Activated CD4-positive, alpha-beta memory T cell treated with anti-CD3 and anti-CD28 coated beads for 36 hours (primary cell): Measurements from ENCODE around the gene RC3H1. TPM values are rescaled to one million over a fixed set of nuclear protein-coding genes. Genes with fewer than 3 reads are reported as not detected.
"Not testable (repeated sequence)": the region's sequence is repeated elsewhere in the genome, so short reads cannot be mapped to it uniquely, and the experiment has no call there.

Source experiments
- CTCF ChIA-PET: fragments of 350-600 bp; sonication (Branson Sonifier 250); formaldehyde crosslinking; loops from one replicate; lab custom pipeline; 2021; ENCODE audit warnings: antibody characterized with exemption, inconsistent platforms; lab: Charles Lee
- POLR2A ChIA-PET: fragments of 350-600 bp; sonication (Branson Sonifier 250); formaldehyde crosslinking; loops from one replicate; lab custom pipeline; 2021; ENCODE audit warnings: antibody characterized with exemption; lab: Charles Lee
- DNase-seq: peaks from one replicate; pipeline ENCODE4 v3.0.0-alpha.2; 2020
- H3K27ac Mint-ChIP-seq: one replicate; pipeline ENCODE4 v1.8.0; 2021; ENCODE audit warnings: mixed read lengths
- H3K27me3 Mint-ChIP-seq: one replicate; pipeline ENCODE4 v1.8.0; 2021; ENCODE audit warnings: mixed read lengths
- H3K36me3 Mint-ChIP-seq: one replicate; pipeline ENCODE4 v1.8.0; 2021; ENCODE audit warnings: mixed read lengths
- H3K4me1 Mint-ChIP-seq: one replicate; pipeline ENCODE4 v1.8.0; 2021; ENCODE audit warnings: low read depth, mixed read lengths
- H3K4me3 Mint-ChIP-seq: one replicate; pipeline ENCODE4 v1.8.0; 2021; ENCODE audit warnings: mild to moderate bottlenecking, mixed read lengths
- H3K9me3 Mint-ChIP-seq: one replicate; pipeline ENCODE4 v1.8.0; 2021; ENCODE audit warnings: mixed read lengths
- intact Hi-C: fragments of 100-400 bp; cut with micrococcal nuclease; formaldehyde crosslinking; loops from one replicate; pipeline ENCODE4 v1.15.1; 2023
- total RNA-seq, 2 experiments: library from RNA; stranded (reverse); gene quantifications; one replicate each; pipeline ENCODE4 v1.2.3, GENCODE V29; 2021

RC3H1 gene
- total RNA-seq, 2 experiments from 2014 or later: 26.6 to 26.8 TPM

DNA sequence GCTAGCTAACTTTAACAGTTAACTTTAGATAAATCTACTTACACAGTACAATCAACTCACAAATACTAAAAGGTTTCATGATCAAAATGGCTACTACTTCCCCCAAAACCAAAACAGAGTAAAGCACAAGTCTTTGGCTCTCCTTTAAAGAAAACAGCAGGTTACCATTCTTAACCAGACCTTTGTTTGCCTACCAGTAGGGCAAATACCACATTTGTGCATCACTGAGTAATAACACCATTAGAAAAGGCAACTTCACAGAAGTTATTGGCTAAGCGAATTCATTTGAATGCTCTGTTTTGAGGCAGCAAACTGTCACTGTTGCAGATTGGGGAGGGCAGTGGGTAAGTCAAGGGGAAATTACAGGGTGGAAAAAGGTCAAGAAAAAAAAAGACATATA is 87.7 kb downstream of the RC3H1 start:
- peaks cover 19% of the 10 kb centered on the region for H3K36me3 Mint-ChIP-seq
- CTCF ChIA-PET: interaction anchor here (1.2 kb wide), 1 partner anchor 57 kb away, joined by 3 read pairs; no protein-coding TSS in a partner anchor
- H3K9me3 Mint-ChIP-seq: no peaks in the 10 kb centered on the region
- H3K27me3 Mint-ChIP-seq: no peaks in the 10 kb centered on the region
- POLR2A ChIA-PET: no interaction called here
- no peak overlapping the region for H3K4me3 Mint-ChIP-seq
- DNase-seq: no peak
- peaks cover 10% of the 10 kb centered on the region for H3K4me1 Mint-ChIP-seq
- intact Hi-C loops: no loop called here
- no peak overlapping the region for H3K27ac Mint-ChIP-seq

- intact Hi-C loops, DNase-seq, H3K4me3 Mint-ChIP-seq, H3K4me1 Mint-ChIP-seq, H3K27me3 Mint-ChIP-seq, POLR2A ChIA-PET, H3K9me3 Mint-ChIP-seq, H3K27ac Mint-ChIP-seq: not testable (repeated sequence)
- H3K36me3 Mint-ChIP-seq: peaks cover 11% of the 10 kb centered on the region
- CTCF ChIA-PET: interaction anchor here (0.6 kb wide), 1 partner anchor 123 kb away, joined by 10 read pairs; no protein-coding TSS in a partner anchor
Observed at GRCh38 chr1:173930541-173930940, 91.6 kb downstream of the RC3H1 start.

DNA sequence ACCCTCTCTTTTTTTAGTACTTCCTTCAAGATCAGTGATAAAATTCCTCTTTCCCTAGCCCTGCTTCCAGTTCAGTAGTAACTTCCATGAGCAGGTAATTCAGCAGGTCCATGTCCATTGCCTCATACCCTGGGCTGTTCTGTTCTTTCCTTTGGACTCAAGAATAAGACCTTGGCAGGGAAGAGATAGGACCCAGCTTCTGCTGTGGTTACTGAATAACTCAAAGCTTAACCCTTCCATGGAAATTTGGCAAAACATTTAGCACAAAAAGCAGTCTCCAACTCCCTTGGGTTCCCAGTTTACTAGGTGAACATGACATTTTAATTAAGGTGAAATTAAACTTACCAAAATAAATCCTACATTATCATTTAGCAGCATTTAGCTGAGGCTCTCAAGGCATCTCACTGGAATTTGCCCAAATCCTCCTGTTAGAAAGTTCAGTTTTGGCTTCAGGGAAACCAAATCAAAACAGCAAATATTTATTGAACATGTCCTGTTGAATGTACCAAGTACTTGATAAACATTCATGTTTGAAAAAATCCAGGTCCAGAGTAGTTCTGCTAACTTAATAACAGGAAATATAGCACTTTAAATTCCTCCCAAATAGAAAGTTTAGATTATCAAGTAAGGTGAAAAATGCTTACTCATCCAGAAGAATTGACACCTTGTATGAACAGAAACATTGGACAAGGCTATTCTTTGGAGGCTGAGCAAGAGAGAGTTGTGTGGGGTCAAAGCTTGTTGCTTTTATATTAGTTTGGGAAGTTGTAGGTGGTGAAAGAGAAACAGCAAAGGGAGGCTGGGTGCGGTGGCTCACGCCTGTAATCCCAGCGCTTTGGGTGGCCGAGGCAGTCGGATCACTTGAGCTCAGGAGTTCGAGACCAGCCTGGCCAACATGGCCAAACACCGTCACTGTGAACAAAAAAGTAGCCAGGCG is 96.6 kb downstream of the RC3H1 start:
- Mint-ChIP-seq H3K27ac (no peak overlapping the region), H3K4me1 (no peaks in the 10 kb centered on the region)
- intact Hi-C loops: no loop called here

GRCh38 chr1:173920861-173921260 is 101.3 kb downstream of the RC3H1 start:
- POLR2A ChIA-PET: no interaction called here
- Mint-ChIP-seq H3K4me1 (no peaks in the 10 kb centered on the region), H3K27me3 (no peaks in the 10 kb centered on the region), H3K27ac (no peak overlapping the region), H3K36me3 (no peaks in the 10 kb centered on the region), H3K4me3 (no peak overlapping the region), H3K9me3 (no peaks in the 10 kb centered on the region)
- CTCF ChIA-PET: interaction anchor here (0.9 kb wide), 1 partner anchor 15 kb away, joined by 3 read pairs; no protein-coding TSS in a partner anchor
- intact Hi-C loops: no loop called here
- DNase-seq: no peak

More for the DNA sequence above, 96.6 kb downstream of the RC3H1 start:
- Mint-ChIP-seq H3K4me3 (no peak overlapping the region), H3K27me3 (no peaks in the 10 kb centered on the region), H3K36me3 (peaks cover 3% of the 10 kb centered on the region), H3K9me3 (no peaks in the 10 kb centered on the region)
- no peak for DNase-seq
- ChIA-PET CTCF (no interaction called here), POLR2A (no interaction called here)

- DNase-seq: no peak
- CTCF ChIA-PET: no interaction called here
- no peaks in the 10 kb centered on the region for H3K27me3 Mint-ChIP-seq
- no peaks in the 10 kb centered on the region for H3K4me1 Mint-ChIP-seq
- H3K27ac Mint-ChIP-seq: no peak overlapping the region
- POLR2A ChIA-PET: no interaction called here
- H3K9me3 Mint-ChIP-seq: no peaks in the 10 kb centered on the region
- no peaks in the 10 kb centered on the region for H3K36me3 Mint-ChIP-seq
- H3K4me3 Mint-ChIP-seq: no peak overlapping the region
- intact Hi-C loops: no loop called here
Observed at GRCh38 chr1:173917635-173918493, 104.3 kb downstream of the RC3H1 start.

DNA sequence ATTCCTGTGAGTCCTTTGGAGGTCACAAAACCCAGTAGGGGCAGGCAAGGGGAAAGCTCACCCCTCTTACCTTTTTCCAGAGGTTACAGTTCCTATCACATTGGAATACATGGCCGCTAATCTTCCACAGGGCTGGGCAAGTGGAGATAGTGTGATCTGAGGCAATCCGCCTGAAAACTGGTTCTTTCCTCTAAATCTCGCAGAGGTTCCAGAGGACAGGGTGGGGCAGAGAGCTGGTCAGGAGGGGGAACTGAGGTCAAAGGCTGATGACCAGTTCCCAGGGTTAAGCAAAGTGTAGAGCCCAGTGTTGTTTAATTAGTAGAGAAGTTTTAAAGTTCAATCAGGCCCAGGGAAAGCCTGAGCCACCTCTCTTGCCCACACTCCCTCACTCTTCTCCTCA is 105.0 kb downstream of the RC3H1 start, which contains the start of gene SERPINC1:
TSS of gene SERPINC1 (minus strand) at position 179 of the 400 bp plus-strand sequence. CDS start at position 111, 68 bp downstream.
- no peak for DNase-seq
- Mint-ChIP-seq H3K27ac (no peak within 1 kb of the TSS), H3K4me3 (no peak within 1 kb of the TSS), H3K4me1 (no peaks in the 10 kb centered on the region), H3K36me3 (no peaks in the 10 kb centered on the region), H3K27me3 (no peaks in the 10 kb centered on the region), H3K9me3 (no peaks in the 10 kb centered on the region)
- ChIA-PET CTCF (no interaction called here), POLR2A (no interaction called here)
- intact Hi-C loops: no loop called here

DNA sequence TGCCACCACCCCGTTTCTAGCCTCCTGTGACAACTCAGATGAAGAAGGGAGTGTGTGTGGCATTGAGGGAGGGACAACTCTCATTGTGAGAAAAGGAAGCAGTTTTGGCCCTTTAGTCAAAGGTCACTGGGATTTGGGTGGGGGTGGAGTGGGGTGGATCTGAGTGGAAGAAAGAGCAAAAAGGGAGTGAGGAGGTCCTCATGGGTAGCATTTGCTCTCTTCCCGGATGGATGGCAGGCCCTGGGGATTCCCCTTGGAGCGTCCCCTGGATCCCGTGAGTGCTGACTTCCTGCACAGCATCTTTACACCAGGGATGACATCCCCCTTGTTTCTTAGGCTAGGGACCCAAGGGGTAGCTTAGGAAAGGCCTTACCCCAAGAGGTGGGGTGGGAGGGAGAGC is 105.5 kb downstream of the RC3H1 start:
- Mint-ChIP-seq H3K27me3 (no peaks in the 10 kb centered on the region), H3K4me3 (no peak overlapping the region), H3K4me1 (no peaks in the 10 kb centered on the region), H3K27ac (no peak overlapping the region), H3K9me3 (no peaks in the 10 kb centered on the region), H3K36me3 (no peaks in the 10 kb centered on the region)
- intact Hi-C loops: no loop called here
- CTCF ChIA-PET: no interaction called here
- no peak for DNase-seq
- POLR2A ChIA-PET: no interaction called here

DNA sequence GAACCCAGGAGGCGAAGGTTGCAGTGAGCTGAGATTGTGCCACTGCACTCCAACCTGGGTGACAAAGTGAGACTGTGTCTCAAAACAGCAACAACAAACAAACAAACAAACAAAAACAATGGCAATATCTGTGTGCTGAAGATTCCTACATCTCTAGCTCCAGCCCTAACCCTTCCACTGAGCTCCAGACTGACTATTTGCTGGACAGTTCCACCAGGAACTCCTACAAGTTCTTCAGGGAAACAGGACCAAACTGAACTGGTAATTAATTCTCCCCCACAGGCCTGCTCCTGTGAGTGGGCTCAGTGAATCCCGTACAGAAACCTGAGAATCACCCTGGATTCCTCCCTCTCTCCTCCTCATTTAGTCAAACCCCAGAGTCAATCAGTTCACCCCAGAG is 106.6 kb downstream of the RC3H1 start:
- CTCF ChIA-PET: interaction anchor here (0.6 to 1.4 kb wide), 8 partner anchors 11 to 269 kb away, joined by 3 to 4 read pairs (median 3); no protein-coding TSS in a partner anchor
- no peak for DNase-seq
- intact Hi-C loops: no loop called here
- POLR2A ChIA-PET: no interaction called here
- H3K4me3 Mint-ChIP-seq: no peak overlapping the region
- H3K9me3 Mint-ChIP-seq: no peaks in the 10 kb centered on the region
- no peaks in the 10 kb centered on the region for H3K4me1 Mint-ChIP-seq
- no peaks in the 10 kb centered on the region for H3K27me3 Mint-ChIP-seq
- no peak overlapping the region for H3K27ac Mint-ChIP-seq
- no peaks in the 10 kb centered on the region for H3K36me3 Mint-ChIP-seq

GRCh38 chr1:173914366-173914871 is 107.7 kb downstream of the RC3H1 start:
- CTCF ChIA-PET: interaction anchor here (0.6 to 1.4 kb wide), 4 partner anchors 29 to 638 kb away, joined by 3 to 4 read pairs (median 3); no protein-coding TSS in a partner anchor
- Mint-ChIP-seq H3K4me1 (no peaks in the 10 kb centered on the region), H3K4me3 (no peak overlapping the region), H3K27ac (no peak overlapping the region), H3K27me3 (no peaks in the 10 kb centered on the region), H3K9me3 (no peaks in the 10 kb centered on the region), H3K36me3 (no peaks in the 10 kb centered on the region)
- DNase-seq: peak; percentile 50
- intact Hi-C loops: no loop called here
- POLR2A ChIA-PET: no interaction called here

- no peak overlapping the region for H3K4me3 Mint-ChIP-seq
- H3K27ac Mint-ChIP-seq: no peak overlapping the region
- H3K36me3 Mint-ChIP-seq: no peaks in the 10 kb centered on the region
- H3K4me1 Mint-ChIP-seq: no peaks in the 10 kb centered on the region
- ChIA-PET CTCF (no interaction called here), POLR2A (no interaction called here)
- H3K27me3 Mint-ChIP-seq: no peaks in the 10 kb centered on the region
- H3K9me3 Mint-ChIP-seq: no peaks in the 10 kb centered on the region
- intact Hi-C loops: no loop called here
- no peak for DNase-seq
Observed at GRCh38 chr1:173913111-173913510, 109.0 kb downstream of the RC3H1 start.

DNA sequence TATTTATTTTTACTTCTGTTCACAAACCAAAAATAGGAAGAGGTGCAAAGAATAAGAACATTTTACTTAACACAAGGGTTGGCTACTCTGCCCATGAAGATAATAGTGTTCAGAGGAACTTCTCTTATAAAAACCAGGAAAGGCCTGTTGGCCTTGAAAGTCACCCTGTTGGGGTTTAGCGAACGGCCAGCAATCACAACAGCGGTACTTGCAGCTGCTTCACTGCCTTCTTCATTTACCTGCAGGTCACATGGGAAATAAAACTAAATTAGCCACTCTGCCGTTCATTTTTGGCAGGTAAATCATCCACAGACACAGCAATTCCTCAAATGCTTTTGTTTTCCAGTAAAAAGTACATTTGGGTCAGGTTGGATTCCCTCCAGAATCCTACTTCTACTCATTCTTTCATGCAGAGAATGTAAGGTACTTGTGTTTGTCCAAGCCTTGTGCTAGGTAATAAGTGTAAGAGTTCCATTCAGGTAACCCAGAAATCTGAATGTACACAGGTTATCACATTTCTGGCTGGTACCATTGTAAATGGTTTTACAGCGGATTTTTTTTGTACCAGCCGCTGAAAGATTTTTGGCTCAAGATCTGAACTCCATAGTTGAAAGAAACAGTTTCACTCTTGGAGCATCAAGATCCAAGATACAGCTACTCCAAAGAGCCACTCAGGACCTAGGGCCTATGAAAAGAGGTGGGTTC is 118.2 kb downstream of the RC3H1 start:
- Mint-ChIP-seq H3K9me3 (no peaks in the 10 kb centered on the region), H3K4me3 (no peak overlapping the region), H3K4me1 (peaks cover 8% of the 10 kb centered on the region), H3K27ac (no peak overlapping the region), H3K36me3 (peaks cover 6% of the 10 kb centered on the region), H3K27me3 (no peaks in the 10 kb centered on the region)
- no peak for DNase-seq
- intact Hi-C loops: no loop called here
- ChIA-PET POLR2A (no interaction called here), CTCF (no interaction called here)
